Kidney (tissue), 14 donors: ENCODE data around the gene TCERG1L. TPM values are rescaled to one million over a fixed set of nuclear protein-coding genes. Genes with fewer than 3 reads are reported as not detected.

ENCODE experiments used
- DNase-seq, 5 donors: peaks; one replicate each; pipeline ENCODE4 v3.0.0-alpha.2; 2013 to 2020
- FAIRE-seq: peaks from 2 replicates; lab custom pipeline; 2012; peaks lifted over from hg19 to GRCh38; lab: Jason Lieb, UNC
- H3K27ac ChIP-seq, 2 donors: one replicate each; pipeline ENCODE4 v1.7.0; 2013; ENCODE audit warnings: low read depth in 2 of 2, low read length in 2 of 2, inconsistent platforms in 1 of 2
- H3K27me3 ChIP-seq: one replicate; pipeline ENCODE4 v1.7.1; 2013; ENCODE audit warnings: low read length, inconsistent platforms; ENCODE audit not compliant: control insufficient read depth, insufficient read depth
- H3K36me3 ChIP-seq, 3 donors: one replicate each; pipeline versions ENCODE4 v1.7.0 to v1.7.1; 2013; ENCODE audit warnings: low read length in 3 of 3, control low read depth in 1 of 3, inconsistent platforms in 1 of 3; ENCODE audit not compliant: insufficient read depth in 3 of 3, control insufficient read depth in 2 of 3
- H3K4me1 ChIP-seq, 3 donors: one replicate each; pipeline versions ENCODE4 v1.7.0 to v1.7.1; 2013; ENCODE audit warnings: low read length in 3 of 3, inconsistent platforms in 1 of 3, low read depth in 1 of 3; ENCODE audit not compliant: control insufficient read depth in 2 of 3, insufficient read depth in 2 of 3
- H3K4me3 ChIP-seq, 3 donors: one replicate each; pipeline versions ENCODE4 v1.7.0 to v1.8.1; 2013; ENCODE audit warnings: low read length in 3 of 3, control low read depth in 1 of 3, inconsistent platforms in 1 of 3
- H3K9ac ChIP-seq, 3 donors: one replicate each; pipeline versions ENCODE4 v1.7.0 to v1.7.1; 2013; ENCODE audit warnings: low read length in 3 of 3, control low read depth in 1 of 3, inconsistent platforms in 1 of 3
- H3K9me3 ChIP-seq, 3 donors: one replicate each; pipeline versions ENCODE4 v1.7.0 to v1.7.1; 2013; ENCODE audit warnings: low read length in 3 of 3, control low read depth in 1 of 3, inconsistent platforms in 1 of 3; ENCODE audit not compliant: control insufficient read depth in 2 of 3, insufficient read depth in 1 of 3
- intact Hi-C: fragments of 100-400 bp; cut with DNase I; formaldehyde crosslinking; loops from one replicate; pipeline ENCODE4 v1.11.1; 2022
- polyA plus RNA-seq: library from polyadenylated mRNA; stranded (reverse); fragments of 350-450 nt; fragmentation: Illumina TruSeq; extraction: RNeasy Lipid Tissue Mini Kit (QIAGEN cat#74804); gene quantifications from one replicate; pipeline ENCODE4 v1.2.3, GENCODE V29; 2014; ENCODE audit warnings: low read depth, low replicate concordance; ENCODE audit not compliant: insufficient read depth
- total RNA-seq: library from RNA; stranded (reverse); fragmentation: NEBNext Ultra II Directional; extraction: Animal tissue kit (Norgen Biotek cat#: 25700); gene quantifications from one replicate; pipeline ENCODE4 v1.2.1, GENCODE V29; 2021
- TF ChIP-seq, protein P1 (sequence below): IDR thresholded peaks from 3 replicates; pipeline ENCODE4 v1.5.1; 2012; ENCODE audit warnings: mild to moderate bottlenecking, moderate library complexity, borderline replicate concordance; ENCODE audit not compliant: insufficient read depth; ENCODE audit errors: extremely low read depth
- donor health status: control.
- donor health status: control.
- donor health status: control.
- donor health status: control.
- donor health status: control.
- donor health status: DM: yes; HTN: yes; CAD: no.
- donor health status: Normal renal cell carcinoma (clear cell type).

The TCERG1L gene
- total and polyA plus RNA-seq, 2 donors from 2014 or later: not detected

DNA sequence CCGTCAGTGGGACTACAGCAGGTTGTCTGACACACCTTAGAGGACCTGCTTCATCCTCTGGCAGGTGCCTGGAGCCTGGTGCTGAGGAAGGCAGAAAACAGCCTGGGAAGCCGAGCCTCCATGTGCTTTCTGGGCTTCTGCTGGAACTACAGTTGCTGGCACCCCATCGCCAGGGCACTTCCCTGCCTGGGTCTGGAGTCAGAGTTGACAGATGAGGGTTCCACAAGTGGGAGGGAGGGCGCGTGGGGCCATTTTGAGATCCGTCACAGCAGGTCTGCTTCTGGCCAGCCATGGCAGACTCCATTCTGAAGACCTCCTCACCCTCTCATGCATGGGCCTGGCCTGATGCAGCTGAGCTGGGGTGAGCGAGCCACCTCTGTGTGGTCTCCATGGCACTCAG, 33.2 kb upstream of the TCERG1L start:
- Histone ChIP-seq H3K36me3 (no peaks in the 10 kb centered on the region), H3K9ac (no peak overlapping the region), H3K4me1 (no peaks in the 10 kb centered on the region), H3K27ac (no peak overlapping the region), H3K4me3 (no peak overlapping the region), H3K27me3 (no peaks in the 10 kb centered on the region), H3K9me3 (no peaks in the 10 kb centered on the region)
- TF ChIP-seq, protein P1, sequence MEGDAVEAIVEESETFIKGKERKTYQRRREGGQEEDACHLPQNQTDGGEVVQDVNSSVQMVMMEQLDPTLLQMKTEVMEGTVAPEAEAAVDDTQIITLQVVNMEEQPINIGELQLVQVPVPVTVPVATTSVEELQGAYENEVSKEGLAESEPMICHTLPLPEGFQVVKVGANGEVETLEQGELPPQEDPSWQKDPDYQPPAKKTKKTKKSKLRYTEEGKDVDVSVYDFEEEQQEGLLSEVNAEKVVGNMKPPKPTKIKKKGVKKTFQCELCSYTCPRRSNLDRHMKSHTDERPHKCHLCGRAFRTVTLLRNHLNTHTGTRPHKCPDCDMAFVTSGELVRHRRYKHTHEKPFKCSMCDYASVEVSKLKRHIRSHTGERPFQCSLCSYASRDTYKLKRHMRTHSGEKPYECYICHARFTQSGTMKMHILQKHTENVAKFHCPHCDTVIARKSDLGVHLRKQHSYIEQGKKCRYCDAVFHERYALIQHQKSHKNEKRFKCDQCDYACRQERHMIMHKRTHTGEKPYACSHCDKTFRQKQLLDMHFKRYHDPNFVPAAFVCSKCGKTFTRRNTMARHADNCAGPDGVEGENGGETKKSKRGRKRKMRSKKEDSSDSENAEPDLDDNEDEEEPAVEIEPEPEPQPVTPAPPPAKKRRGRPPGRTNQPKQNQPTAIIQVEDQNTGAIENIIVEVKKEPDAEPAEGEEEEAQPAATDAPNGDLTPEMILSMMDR: no peak
- no peak for FAIRE-seq
- intact Hi-C loops: no loop called here
- DNase-seq: no peak

GRCh38 chr10:131337741-131338140, 26.2 kb upstream of the TCERG1L start:
- intact Hi-C loops: no loop called here
- FAIRE-seq (no peak), DNase-seq (no peak)
- no peaks in the 10 kb centered on the region for H3K27me3 ChIP-seq
- H3K27ac ChIP-seq: no peak overlapping the region
- H3K4me1 ChIP-seq: no peaks in the 10 kb centered on the region
- TF ChIP-seq, protein P1: no peak
- peaks cover 0 to 11% (median 2%) of the 10 kb centered on the region in 3 donors for H3K9me3 ChIP-seq
- no peaks in the 10 kb centered on the region for H3K36me3 ChIP-seq
- no peak overlapping the region for H3K4me3 ChIP-seq
- no peak overlapping the region for H3K9ac ChIP-seq

- H3K27ac ChIP-seq: no peak overlapping the region
Observed at GRCh38 chr10:131332821-131333220, 21.3 kb upstream of the TCERG1L start.

More at GRCh38 chr10:131332821-131333220, 21.3 kb upstream of the TCERG1L start:
- Histone ChIP-seq H3K36me3 (no peaks in the 10 kb centered on the region), H3K4me1 (no peaks in the 10 kb centered on the region), H3K9ac (no peak overlapping the region), H3K9me3 (no peaks in the 10 kb centered on the region), H3K27me3 (no peaks in the 10 kb centered on the region), H3K4me3 (no peak overlapping the region)
- intact Hi-C loops: no loop called here
- DNase-seq: no peak
- no peak for FAIRE-seq
- TF ChIP-seq, protein P1: no peak
